NCI-H2196 (cell line): ENCODE measurements around the gene CD200R1.

ENCODE experiments used
- DNase-seq: peaks from one replicate; lab custom pipeline; 2025; ENCODE audit not compliant: unreplicated experiment; lab: John Stamatoyannopoulos, UW

The CD200R1 gene, protein sequence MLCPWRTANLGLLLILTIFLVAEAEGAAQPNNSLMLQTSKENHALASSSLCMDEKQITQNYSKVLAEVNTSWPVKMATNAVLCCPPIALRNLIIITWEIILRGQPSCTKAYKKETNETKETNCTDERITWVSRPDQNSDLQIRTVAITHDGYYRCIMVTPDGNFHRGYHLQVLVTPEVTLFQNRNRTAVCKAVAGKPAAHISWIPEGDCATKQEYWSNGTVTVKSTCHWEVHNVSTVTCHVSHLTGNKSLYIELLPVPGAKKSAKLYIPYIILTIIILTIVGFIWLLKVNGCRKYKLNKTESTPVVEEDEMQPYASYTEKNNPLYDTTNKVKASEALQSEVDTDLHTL

DNA sequence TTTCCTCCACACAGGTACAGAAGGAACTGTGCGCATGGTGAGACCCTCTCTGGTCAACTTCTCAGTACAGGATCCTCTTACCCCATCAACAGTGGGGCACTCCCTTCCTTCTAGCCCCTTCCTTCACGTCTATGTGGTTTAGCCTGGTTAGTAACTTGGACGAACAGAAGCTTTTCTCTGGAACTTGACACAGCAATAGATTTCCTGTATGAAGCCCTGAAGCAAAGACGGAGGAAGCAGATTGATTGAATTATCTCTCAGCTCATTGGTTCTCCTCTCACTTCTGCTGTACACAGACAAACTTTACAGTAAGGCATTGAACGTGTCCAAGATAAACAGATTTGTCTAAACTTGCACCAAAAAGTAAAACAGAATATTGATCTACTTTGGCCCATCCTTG is at the start of gene CD200R1:
Gene CD200R1 (minus strand): TSS at position 210 of the 400 bp plus-strand sequence. CDS start 246 bp downstream, outside the sequence.
- DNase-seq, result no peak

DNA sequence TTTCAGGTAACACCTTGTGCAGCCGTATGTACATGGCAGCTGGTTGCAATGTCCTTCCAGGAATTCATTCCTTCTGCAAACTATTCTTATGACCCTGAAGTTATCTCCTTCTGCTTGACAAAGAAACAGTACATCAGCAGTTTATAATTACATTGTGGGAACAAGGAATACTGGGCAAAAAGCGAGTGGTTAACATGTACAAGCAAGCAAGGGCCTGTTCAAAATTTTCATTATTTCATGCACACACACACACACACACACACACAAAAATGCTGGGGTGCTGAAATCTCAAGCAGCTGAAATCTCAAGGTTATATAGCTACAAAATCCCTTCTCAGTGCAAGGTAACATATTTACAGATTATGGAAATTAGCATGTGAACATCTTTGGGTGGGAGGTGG is 46.6 kb upstream of the CD200R1 start:
- DNase-seq, result no peak

DNA sequence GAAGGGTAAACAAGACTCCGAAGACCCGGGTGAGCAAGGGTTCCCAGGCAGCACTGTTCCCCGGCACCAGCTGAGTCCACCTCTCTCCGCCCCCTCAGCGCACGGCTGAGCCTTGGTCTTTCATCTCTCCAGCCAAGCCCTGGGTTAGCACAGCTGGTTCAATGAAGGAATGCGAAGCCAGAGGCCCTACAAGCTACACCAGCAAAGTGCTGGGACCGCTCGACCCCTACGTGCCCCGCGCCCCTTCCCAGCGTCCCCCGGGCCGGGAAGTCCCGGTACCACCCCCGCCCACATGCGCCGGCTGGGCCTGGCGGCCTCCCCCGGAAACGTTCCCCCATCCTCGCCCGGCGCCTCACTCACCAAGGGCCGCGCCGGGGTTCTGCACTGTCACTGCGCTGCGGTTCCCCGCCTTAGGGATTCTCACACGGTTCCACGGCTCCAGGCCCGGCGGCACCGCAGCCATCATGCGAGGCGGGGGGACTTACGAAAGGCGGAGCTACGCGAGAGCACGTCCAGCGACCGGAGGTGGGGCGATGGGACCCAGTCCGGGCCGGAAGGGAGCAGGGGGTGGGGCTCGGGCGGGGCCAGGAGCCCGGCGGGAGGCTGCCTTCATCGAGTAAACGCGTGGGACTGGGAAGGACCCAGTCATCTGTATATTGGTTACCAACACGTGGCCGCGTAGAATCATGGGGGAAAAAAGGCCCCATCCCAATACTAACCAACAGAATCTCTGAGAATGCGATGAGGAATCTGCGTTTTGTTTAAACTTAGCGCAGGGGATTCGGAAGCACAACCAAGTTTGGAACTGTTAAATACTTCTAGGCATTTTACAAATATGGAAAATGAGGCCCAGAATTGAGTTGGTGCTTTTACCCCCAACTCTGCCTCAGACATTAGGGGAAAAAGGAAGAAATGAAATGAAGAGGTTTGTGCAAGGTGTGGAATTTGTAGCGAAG is 44.6 kb upstream of the CD200R1 start:
- DNase-seq, result peak; percentile 96

DNA sequence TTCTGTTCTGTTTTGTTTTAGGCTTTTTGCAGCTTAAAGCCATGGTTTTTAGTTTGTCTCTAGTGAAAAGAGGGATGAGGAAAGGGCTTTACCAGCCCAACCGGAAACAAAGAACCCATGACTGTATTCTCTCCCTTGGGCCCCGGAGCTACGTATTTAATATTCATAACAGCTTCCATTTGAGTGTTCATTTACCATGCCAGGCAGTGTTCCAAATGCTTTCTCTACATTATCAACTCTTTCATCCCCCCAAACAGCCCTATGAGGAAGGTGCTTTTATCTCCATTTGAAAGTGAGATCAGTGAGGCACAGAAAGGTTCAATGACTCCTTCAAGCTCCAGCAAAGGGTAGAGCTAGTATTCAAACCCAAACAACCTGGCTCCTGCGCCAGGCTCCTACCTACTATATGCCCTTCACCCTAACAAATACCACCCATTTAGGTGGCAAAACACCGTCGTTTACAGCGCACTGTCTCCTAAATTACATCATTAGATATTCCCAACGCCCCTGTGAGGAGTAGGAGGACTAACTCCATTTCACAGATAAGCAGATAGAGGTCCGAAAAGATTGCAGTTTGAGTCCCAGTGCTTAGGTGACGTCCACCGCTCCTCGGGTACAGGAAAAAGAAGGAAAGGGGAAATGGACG is 43.8 kb upstream of the CD200R1 start:
- no peak for DNase-seq

DNA sequence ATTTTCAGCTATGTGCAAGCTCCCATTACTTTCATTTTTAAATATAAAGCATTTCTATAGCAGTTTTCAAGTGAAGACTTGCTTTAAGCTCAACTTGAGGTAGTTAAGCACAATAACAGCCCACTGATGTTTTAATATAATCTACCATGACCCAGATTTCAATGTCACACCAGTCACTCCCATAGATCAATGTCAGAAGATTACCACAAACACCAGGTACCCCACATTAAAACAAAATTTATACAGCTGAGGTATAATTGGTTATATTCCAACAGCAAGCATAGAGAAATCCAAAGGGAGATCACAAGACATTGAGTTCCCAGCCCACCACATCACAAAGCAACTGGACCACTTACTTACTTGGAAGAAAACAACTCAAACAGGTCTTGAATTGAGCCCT is 38.7 kb upstream of the CD200R1 start:
- no peak for DNase-seq

DNA sequence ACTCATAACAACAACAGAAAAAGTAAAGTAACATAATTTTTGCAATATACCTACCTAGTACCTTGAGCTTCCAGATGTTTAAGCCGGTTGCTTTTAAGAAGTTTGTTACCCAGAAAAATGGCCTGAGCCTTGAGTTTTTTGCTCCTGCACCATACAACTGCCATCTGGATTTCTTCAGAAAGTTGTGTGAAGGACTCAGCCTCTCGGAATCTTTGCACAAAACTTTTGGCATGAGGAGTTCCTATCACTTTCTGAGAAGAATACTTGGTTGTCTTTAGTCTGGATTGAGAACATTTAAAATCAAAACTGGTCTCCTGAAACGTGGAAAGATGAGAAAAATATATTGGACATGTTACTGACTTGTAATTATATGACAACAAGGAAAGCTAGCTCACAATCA is 33.2 kb upstream of the CD200R1 start:
- no peak for DNase-seq

DNA sequence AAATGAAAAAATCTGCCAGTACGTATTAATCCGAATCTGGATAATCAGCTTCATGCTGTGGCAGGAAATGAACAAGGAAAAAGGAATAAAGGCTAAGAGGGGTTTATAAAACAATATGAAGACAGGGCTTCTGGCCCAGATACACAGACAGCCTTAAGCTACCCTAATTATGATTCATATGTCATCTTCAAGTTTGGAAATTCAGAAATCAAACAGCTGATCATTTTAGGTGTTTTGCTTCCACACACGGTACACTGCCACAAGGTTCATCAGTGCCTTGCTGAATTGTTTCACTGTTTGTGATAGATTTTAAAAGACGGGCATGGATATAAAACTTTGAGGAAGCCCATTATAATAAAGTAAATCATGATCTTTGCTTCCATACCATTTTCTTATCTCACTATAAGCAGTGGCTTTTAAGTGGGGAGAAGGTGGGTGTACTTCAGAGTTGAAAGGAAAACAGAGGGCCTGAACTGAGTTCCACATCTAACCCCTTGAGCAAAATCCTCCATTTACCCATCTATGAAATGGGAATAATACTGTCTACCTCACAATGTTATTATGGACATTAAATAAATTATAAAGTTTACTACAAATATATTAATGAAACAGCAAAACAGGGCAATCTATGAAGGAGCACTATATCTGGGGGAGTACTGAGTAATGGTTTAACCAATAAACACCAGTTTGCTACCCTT is 31.6 kb upstream of the CD200R1 start:
- DNase-seq, result no peak

DNA sequence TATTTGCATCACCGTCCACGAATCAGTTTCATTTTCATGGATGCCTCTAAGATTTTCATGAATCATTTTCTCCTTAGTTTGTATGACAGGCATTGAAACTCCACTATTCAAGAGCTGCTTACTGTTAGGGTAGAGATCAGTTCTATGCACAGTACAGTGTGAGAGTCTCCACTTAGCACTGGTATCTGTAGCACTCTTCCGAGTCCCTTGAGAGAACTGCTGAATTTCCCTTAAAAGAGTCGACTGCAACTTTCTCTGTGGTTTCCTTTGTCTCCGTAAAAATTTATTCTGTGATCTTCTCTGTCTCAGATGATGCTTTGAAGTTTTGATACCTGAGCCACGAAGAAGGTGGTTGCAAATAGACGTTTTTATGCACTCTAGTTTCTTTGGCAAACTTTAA is 30.7 kb upstream of the CD200R1 start:
- no peak for DNase-seq

DNA sequence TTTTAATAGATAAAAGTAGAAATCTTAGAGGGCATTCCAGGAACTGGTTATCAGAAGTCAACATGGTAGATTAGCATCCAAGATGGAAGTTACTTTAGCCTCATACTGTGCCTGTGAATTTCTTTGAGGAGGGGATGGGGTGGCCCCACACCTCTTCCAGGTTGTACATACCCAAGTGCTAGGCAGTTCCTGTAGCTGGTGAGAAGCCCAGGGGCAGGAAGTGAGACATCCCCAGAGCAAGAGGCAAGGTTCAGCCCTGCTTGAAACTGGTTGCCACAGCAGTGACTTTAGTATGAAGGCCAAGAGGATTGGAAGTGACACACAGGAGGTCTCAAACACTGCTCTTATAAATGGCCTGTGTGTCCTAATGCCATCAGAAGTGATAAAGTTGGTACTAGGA is 27.8 kb upstream of the CD200R1 start:
- no peak for DNase-seq

DNA sequence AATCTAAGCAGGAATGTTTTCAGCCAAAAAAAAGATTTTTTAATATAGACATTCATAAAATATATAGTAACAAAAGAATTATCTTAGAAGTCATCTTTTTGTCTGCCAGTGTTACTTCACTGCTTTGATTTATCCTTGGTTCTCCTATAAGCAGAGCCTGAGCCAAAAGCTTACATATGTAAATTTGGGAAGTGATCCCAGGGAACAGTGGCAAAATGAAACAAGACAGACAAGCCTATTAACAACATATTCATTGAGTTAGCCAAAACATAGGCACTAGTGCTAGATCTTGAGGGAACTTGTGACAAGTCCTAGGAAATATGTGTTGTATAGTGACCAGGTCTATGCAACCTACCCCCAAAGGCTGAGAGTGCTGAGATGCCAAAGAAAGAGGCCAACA is 27.1 kb upstream of the CD200R1 start:
- DNase-seq, result no peak

DNA sequence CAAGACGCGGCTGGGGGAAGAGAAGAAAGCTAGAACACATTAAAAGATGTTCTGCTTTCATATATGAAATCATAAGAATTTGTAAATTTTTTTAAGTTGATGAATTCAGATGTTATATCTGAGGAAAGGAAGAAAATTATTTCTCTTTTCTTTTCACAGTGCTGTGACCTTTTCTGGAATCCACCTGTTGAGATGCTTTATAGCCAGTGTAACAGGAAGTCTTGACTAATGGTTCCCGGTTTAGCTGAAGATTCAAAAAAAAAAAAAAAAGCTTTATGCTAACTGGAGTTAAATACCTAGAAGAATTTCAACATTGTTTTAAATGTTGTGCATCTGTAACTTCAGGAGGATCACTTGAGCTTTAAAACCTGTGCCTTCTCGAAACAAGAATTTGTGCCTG is 25.8 kb upstream of the CD200R1 start:
- no peak for DNase-seq

DNA sequence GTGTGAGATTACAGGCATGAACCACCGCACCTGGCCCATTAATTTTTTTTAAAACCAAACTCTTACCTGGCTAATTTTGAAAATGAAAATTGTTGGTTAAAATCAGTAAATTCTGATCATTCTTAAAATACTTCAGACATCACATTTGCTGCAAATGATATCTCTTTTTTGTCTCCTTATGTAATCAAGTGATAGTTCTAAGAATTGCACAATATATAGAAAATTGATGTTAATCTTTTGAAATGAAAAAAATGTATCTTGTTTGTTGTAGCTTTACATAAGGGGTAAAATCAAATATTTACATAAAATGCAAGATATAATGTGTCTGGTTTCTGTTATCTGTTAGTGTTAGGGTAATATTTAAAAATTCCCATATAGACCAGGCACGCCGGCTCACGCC is 20.9 kb upstream of the CD200R1 start:
- DNase-seq, result no peak

DNA sequence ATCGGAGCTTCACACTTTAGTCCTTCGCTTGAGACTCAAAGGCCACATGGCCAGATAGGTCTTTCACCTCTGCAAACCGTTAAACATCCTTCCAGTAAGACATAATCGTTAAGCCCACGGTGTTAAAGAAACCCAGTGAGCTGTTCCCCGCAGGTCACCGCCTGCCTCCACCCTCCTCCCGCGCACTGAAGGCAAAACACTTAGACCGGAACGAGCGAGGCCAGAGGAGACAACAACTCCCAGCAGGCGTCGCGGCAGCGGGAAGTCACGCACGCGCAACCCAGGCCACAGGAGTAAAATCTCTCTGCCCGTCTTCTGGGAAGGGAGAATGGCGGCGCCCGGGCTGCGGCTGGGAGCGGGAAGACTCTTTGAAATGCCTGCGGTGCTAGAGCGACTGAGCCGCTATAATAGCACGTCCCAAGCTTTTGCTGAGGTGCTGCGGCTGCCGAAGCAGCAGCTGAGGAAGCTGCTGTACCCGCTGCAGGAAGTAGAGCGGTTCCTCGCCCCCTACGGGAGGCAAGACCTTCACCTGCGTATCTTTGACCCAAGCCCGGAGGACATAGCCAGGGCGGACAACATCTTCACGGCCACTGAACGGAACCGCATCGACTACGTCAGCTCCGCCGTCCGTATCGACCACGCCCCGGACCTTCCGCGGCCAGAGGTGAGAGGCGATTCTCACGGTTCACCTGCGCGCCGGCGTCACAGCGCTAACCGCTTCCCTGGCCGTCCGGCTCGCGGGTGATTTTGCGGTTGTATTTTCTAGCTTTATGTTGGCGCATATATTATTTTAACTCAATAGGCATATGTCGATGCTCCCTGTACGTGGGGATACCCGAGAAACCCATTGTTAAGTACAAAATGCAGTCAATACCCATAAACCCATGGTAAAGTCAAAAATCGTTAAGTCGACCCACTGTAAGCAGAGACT is 16.0 kb upstream of the CD200R1 start, which contains the start of gene GTPBP8:
Gene GTPBP8 (plus strand): TSS at position 313 of the 931 bp plus-strand sequence. CDS start 16 bp downstream, at position 329.
- DNase-seq, result peak; percentile 91

DNA sequence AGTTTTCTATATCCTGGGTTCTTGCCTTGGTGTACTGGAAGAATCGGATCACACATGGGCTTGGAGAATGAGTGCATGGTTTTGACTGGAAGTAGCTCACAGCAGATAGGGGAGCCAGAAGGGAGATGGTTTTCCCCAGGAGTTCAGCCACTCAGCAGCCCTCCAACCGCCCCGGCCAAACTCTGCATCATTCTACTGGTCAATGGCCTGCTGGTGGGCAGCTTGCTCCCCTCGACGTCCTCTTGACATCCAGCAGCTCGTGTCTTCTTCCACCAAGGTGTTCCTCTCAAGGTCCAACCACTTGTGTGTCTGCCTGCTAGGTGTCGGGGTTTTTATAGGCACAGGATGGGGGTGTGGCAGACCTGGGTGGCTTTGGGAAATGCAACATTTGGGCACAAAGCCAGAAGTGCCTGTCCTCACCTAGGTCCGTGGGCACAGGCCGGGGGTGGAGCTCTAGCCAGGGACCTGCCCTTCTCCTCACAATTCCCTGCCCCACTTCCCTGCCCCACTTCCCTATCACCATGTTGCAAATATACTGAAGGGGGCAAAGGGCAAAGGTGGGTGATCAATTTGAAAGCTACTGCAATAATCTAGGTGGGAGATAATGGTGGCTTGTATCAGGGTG is 12.9 kb upstream of the CD200R1 start:
- DNase-seq, result no peak

DNA sequence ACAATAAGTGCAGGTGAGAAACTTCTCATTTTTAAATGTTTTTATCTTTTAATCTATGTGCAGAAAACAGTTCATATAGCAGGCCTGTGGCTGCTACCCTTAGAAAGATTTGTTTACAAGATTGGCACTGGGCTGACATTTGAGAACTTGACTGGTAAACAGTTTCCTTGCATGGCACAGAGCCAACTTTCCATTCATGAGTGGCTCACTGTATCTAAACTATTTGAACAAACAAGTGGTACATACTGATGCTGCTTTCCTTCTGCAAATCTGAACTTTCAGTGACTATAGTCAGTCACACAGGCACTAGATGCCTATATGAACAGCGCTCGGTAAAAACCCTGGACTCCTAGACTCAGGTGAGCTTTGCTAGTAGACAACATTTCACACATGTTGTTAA is 9.6 kb upstream of the CD200R1 start:
- DNase-seq, result peak; percentile 45

DNA sequence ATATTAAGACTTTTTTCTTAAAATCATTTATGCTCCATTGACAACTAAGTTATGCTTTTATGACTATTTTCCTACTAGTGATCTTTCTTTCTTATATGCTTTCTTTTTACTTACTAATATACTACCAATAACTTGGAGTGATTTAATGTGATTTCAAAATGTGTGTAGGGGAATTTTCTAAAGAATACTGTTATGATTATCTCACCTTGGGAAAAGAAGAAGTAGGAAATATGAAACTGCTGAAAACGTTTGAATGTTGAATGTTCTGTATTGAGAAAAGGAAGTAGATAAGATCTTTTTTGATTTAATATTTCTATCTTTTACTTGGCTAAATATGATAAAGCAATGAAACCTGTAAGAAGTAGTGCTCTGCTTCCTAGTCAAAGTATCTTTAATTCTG is 7.8 kb upstream of the CD200R1 start:
- no peak for DNase-seq

DNA sequence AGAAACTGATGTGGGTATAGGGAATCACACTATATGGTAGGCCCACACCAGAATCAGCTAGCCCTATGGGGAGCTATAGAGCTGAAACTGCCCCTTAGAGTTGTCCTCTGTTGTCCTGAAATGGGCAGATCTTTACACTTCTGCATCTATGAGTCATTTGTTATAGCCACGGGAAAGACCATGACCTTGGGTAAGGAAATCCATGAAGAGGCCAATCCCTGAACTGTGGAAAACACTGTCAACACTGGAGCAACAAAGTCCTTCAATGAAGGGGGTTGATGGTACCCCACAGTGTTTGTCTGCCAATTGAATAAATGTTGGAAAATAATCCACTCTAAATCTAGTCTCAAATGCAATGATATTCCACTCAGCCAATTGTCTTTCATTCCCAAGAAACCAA is 5.2 kb upstream of the CD200R1 start:
- DNase-seq, result no peak

DNA sequence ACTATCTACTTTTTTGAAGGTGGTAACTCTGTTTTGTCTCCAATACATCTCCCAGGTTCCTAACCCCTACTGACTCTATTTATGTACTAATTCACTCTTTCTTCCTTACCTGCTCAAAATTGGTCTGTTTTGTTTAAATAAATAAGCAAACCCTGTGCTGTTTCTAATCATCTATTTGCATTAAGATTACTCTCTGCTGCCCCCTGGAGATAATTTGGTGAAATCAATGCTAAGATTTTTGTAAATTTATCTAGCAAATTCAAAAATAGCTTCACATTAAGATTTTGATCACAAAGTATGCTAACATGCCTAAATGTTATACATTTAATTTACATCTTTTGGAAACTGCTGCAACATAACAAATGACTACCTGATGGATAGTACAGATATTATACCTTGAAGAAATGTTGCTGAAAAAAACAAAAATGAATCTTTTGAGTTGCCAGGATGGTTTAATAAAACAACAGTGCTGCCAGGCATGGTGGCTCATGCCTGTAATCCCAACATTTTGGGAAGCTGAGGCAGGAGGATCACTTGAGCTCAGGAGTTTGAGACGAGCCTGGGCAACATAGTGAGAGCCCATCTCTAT is 4.4 kb upstream of the CD200R1 start:
- peak; percentile 66 for DNase-seq

DNA sequence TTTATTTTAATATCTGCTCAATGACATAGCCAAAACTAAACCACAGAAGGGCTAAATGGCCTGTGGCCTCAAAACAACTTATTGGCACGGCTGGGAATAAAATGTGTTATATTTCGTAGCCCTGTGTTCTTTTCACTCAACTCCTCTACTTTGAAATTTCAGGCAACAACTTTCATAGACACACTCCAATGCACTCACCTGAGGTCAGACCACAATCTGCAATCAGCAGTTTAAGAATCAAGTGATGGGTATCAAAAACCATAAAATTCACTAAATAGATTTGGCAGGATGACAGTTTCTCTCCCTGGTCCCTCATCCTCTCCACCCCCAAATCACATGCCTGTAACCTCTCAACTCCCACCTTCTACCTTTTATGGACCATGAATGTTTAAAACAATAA is 2.0 kb upstream of the CD200R1 start:
- no peak for DNase-seq
